ENCODE results near the gene PARD6G.

- TF ChIP-seq CTCF (conservative IDR thresholded peaks at IDR 0.05) (no peak), EZH2 (IDR thresholded peaks at IDR 0.05; ENCODE audit: low read depth) (no peak)
Observed at GRCh38 chr18:80190311-80190710, 57.0 kb downstream of the PARD6G start.
